ENCODE results near the gene TRAPPC10. TPM values are rescaled to one million over a fixed set of nuclear protein-coding genes. Genes with fewer than 3 reads are reported as not detected.

TRAPPC10 gene
- total RNA-seq, 1 donor from 2014 or later: 30.9 TPM

DNA sequence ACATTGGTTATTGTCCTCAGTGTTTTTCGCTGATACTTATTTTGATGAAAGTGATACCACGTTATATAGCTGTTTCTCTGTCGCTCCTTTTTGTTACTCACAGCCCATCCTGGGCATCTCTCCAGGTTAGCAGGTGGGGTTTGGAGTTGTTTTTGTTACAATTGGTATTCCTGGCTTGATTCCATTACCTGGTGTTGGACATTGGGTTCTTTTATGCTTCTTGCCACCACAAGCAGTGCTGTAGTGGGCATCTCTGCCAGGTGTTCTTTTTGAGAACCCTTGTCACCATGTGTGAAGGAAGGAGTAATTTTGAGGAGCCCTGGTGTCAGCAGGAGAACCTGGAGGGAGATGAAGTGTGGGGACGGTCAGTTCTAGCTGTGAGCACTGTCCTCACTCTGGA is 47.6 kb downstream of the TRAPPC10 start:
- H3K4me3 ChIP-seq (ENCODE audit: low read depth, low read length): no peak overlapping the region
- TF ChIP-seq, protein P1, sequence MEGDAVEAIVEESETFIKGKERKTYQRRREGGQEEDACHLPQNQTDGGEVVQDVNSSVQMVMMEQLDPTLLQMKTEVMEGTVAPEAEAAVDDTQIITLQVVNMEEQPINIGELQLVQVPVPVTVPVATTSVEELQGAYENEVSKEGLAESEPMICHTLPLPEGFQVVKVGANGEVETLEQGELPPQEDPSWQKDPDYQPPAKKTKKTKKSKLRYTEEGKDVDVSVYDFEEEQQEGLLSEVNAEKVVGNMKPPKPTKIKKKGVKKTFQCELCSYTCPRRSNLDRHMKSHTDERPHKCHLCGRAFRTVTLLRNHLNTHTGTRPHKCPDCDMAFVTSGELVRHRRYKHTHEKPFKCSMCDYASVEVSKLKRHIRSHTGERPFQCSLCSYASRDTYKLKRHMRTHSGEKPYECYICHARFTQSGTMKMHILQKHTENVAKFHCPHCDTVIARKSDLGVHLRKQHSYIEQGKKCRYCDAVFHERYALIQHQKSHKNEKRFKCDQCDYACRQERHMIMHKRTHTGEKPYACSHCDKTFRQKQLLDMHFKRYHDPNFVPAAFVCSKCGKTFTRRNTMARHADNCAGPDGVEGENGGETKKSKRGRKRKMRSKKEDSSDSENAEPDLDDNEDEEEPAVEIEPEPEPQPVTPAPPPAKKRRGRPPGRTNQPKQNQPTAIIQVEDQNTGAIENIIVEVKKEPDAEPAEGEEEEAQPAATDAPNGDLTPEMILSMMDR (IDR thresholded peaks at IDR 0.05; ENCODE audit: insufficient read depth, low read length, poor library complexity, severe bottlenecking): no peak
- peaks cover 2% of the 10 kb centered on the region for H3K36me3 ChIP-seq (ENCODE audit: control insufficient read depth, insufficient read depth, low read length)
- H3K27me3 ChIP-seq (ENCODE audit: control insufficient read depth, insufficient read depth, low read length): no peaks in the 10 kb centered on the region
- no peak for DNase-seq (ENCODE audit: low read depth)

DNA sequence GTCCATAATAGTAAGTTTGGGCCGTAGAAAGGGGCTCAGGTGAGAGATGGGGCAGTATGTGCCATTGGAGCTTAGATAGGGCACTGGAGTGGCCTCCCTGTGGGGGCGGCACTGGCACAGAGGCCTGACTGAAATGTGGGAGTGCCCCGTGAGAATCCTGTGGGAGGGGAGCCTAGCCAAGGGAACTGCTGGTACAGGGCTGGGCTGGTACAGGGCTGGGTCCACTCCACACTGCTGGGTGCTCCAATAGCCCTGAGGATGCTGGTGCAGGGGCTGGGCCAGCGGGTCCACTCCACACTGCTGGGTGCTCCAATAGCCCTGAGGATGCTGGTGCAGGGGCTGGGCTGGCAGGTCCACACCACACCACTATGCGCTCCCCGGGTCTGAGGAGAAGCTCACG is 50.3 kb downstream of the TRAPPC10 start:
- TF ChIP-seq, protein P1 (IDR thresholded peaks at IDR 0.05; ENCODE audit: insufficient read depth, low read length, poor library complexity, severe bottlenecking): no peak
- Histone ChIP-seq H3K36me3 (ENCODE audit: control insufficient read depth, insufficient read depth, low read length) (peaks cover 2% of the 10 kb centered on the region), H3K27me3 (ENCODE audit: control insufficient read depth, insufficient read depth, low read length) (no peaks in the 10 kb centered on the region), H3K4me3 (ENCODE audit: low read depth, low read length) (no peak overlapping the region)
- DNase-seq (ENCODE audit: low read depth): no peak

DNA sequence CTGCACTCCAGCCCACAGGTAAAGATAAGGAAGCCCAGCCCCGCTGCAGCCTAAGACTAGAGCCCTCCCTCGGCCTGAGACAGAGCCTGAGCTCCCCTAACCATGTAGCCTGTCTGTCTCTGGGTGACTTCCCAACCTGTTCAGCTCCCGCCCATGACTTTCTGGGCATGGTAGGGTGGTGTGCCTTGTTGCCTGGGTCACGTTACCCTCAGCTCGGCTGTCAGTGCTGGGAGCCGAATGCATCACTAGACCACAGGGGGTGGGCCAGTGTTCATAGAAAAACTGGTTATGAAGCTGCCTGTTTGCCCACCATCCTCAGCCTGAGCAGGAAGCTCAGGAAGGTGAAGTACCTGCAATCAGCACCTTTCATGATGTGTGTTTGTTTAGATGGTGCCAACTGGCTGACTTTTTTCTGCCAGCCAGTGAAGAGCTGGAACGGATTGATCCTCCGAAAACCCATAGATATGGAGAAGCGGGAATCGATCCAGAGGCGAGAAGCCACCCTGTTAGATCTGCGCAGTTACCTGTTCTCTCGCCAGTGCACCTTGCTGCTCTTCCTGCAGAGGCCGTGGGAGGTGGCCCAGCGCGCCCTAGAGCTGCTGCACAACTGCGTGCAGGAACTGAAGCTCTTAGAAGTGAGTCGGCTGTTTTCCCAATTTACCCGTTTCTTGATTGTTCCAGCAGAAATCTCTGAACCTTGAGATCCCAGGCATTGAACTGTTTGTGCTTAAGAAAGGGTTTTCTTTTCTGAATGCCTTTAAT is 51.2 kb downstream of the TRAPPC10 start:
- DNase-seq (ENCODE audit: low read depth): no peak
- TF ChIP-seq, protein P1 (IDR thresholded peaks at IDR 0.05; ENCODE audit: insufficient read depth, low read length, poor library complexity, severe bottlenecking): no peak
- Histone ChIP-seq H3K36me3 (ENCODE audit: control insufficient read depth, insufficient read depth, low read length) (peaks cover 2% of the 10 kb centered on the region), H3K27me3 (ENCODE audit: control insufficient read depth, insufficient read depth, low read length) (no peaks in the 10 kb centered on the region), H3K4me3 (ENCODE audit: low read depth, low read length) (no peak overlapping the region)

DNA sequence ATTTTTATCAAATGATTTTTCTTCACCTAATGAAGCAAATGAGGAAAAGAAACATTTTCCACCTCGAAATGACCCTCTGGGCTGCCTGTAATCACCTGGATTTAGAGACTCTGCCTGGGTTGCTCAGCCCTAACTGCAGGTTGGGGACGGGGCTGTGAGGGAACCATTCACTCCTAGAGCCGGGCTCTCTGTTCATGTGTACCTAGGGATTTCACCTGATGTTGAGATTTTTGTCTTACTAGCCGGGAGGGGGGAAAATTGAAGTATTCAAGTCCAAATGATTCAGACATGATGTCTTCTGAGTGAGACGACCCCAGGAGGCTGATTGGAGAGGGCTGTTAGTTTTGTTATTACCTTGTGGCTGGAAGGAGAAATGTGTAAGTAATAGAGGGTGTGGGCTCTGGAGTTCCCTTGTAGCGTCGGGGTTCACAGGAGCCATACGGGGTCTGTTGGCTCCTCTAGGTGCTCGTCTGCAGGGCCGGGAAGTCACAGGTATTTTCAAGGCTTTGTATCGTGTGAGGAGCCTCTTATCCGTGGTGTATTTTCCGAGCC is 52.8 kb downstream of the TRAPPC10 start:
- Histone ChIP-seq H3K27me3 (ENCODE audit: control insufficient read depth, insufficient read depth, low read length) (no peaks in the 10 kb centered on the region), H3K4me3 (ENCODE audit: low read depth, low read length) (no peak overlapping the region), H3K36me3 (ENCODE audit: control insufficient read depth, insufficient read depth, low read length) (peaks cover 2% of the 10 kb centered on the region)
- DNase-seq (ENCODE audit: low read depth): no peak
- TF ChIP-seq, protein P1 (IDR thresholded peaks at IDR 0.05; ENCODE audit: insufficient read depth, low read length, poor library complexity, severe bottlenecking): no peak

DNA sequence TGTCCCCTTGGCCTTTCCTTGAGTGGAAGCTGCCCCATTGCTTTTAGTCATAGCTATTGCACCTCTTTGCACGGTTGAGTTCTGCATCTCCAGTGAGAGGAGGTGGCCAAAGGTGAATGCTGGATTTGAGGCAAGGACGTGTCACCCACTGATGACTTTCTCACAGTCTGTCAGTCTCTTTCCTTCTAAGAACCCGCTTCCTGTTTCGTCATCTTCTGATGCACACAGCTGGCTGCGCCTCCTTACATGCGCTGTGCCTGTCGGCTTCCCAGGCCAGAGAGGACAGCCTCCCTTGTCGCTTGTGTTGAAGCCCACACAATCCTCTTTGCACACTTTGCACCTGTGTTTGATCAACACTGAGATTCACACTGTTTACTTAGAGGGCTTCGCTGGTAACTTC is 53.3 kb downstream of the TRAPPC10 start:
- TF ChIP-seq, protein P1 (IDR thresholded peaks at IDR 0.05; ENCODE audit: insufficient read depth, low read length, poor library complexity, severe bottlenecking): no peak
- Histone ChIP-seq H3K27me3 (ENCODE audit: control insufficient read depth, insufficient read depth, low read length) (no peaks in the 10 kb centered on the region), H3K36me3 (ENCODE audit: control insufficient read depth, insufficient read depth, low read length) (peaks cover 2% of the 10 kb centered on the region), H3K4me3 (ENCODE audit: low read depth, low read length) (no peak overlapping the region)
- DNase-seq (ENCODE audit: low read depth): no peak
